Activated CD4-positive, alpha-beta T cell treated with anti-CD3 and anti-CD28 coated beads, Interleukin-2, amount 50 U/mL, for 1 hour (primary cell): Measurements from ENCODE around the gene YDJC.
A peak's percentile ranks its signal among the peaks of the same experiment; 100 is the strongest.
"Not testable (repeated sequence)": the region's sequence is repeated elsewhere in the genome, so short reads cannot be mapped to it uniquely, and the experiment has no call there.

Experiments used
- DNase-seq: peaks from one replicate; pipeline ENCODE4 v3.0.0-alpha.2; 2020

The YDJC gene, protein sequence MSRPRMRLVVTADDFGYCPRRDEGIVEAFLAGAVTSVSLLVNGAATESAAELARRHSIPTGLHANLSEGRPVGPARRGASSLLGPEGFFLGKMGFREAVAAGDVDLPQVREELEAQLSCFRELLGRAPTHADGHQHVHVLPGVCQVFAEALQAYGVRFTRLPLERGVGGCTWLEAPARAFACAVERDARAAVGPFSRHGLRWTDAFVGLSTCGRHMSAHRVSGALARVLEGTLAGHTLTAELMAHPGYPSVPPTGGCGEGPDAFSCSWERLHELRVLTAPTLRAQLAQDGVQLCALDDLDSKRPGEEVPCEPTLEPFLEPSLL

DNA sequence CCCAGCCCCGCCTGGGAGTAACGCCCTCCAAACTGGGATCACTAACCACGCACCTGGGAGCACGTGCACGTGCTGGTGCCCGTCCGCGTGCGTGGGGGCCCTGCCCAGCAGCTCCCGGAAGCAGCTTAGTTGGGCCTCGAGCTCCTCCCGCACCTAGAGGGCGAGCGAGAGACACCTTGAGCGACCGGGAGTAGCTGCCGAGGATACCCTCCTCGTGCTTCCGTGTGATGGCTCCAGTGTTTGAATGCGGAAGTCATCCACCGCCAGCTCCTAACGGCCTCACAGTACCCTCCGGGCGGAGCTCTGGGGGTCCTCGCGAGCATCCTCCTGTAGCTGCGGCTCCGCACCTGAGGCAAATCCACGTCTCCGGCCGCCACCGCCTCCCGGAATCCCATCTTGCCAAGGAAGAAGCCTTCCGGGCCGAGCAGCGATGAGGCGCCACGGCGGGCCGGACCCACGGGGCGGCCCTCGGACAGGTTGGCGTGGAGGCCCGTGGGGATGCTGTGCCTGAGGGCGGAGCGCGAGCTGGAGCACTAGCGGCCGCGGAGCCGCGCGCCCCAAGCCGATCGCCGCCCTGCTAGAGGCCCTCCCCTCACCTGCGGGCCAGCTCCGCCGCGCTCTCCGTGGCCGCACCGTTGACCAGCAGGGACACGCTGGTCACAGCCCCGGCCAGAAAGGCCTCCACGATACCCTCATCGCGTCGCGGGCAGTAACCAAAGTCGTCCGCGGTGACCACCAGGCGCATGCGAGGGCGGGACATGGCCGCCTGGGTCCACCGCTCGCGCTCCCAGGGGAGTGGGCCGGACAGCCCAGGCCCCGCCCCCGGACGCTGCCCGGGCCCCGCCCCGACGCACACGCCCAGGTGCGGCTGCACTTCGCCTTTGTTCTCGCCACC lies at the start of gene YDJC:
YDJC (minus strand) TSS at position 768 of the 895 bp plus-strand sequence; CDS start at position 760, 8 bp downstream.
- DNase-seq, result peak; percentile 96

DNA sequence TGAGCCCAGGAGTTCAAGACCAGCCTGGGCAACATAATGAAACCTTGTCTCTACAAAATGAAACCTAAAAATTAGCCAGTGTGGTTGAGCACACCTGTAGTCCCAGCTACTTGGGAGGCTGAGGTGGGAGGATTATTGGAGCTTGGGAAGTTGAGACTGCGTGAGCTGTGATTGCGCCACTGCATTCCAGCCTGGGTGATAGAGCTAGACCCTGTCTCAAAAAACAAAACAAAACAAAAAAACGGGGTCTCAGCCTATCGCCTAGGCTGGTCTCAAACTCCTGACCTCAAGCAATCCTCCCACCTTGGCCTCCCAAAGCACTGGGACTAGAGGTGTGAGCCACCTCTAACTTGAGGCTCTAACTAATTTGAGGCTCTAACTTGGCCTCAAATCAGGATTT lies 49.6 kb upstream of the YDJC start:
- no peak for DNase-seq

DNA sequence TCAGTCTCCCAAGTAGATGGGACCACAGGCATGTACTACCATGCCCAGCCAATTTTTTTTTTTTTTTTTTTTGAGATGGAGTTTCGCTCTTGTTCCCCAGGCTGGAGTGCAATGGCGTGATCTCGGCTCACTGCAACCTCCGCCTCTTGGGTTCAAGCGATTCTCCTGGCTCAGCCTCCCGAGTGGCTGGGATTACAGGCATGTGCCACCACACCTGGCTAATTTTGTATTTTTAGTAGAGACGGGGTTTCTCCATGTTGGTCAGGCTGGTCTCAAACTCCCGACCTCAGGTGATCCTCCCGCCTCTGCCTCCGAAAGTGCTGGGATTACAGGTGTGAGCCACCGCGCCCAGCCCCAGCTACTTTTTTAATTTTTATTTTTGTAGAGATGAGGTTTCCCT lies 49.0 kb upstream of the YDJC start:
- DNase-seq, result not testable (repeated sequence)

DNA sequence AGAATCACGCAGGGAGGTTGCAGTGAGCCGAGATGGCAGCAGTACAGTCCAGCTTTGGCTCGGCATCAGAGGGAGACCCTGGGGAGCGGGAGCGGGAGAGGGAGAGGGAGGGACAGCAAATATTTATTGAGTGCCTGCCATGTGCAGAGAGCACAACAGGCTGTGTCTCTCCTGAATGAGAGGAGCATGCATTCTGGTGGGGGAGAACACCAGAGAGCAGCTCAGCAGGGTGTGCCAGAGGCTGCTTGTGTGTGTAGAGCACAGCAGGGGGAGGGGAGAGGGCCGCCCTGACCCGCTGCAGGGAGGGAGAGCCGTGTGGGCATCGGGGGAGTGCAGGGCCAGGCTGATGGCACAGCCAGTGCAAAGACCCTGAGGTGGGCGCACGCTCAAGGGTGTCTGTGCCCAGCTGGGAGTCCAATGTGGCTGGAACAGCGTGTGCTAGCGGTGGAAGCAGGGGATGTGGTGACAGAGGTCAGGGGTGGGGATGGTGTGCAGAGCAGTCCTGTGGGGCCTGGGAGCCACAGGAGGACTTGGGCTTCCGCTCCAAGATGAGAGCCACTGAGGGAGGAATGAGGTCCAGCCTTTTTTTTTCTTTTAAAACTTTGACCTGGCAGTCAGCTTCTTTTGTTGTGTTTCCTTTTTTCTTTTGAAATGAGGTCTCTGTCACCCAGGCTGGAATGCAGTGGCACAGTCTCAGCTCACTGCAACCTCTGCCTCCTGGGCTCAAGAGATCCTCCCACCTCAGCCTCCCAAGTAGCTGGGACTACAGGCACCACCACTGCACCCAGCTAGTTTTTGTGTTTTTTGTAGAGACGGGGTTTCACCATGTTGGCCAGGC lies 48.0 kb upstream of the YDJC start:
- no peak for DNase-seq

DNA sequence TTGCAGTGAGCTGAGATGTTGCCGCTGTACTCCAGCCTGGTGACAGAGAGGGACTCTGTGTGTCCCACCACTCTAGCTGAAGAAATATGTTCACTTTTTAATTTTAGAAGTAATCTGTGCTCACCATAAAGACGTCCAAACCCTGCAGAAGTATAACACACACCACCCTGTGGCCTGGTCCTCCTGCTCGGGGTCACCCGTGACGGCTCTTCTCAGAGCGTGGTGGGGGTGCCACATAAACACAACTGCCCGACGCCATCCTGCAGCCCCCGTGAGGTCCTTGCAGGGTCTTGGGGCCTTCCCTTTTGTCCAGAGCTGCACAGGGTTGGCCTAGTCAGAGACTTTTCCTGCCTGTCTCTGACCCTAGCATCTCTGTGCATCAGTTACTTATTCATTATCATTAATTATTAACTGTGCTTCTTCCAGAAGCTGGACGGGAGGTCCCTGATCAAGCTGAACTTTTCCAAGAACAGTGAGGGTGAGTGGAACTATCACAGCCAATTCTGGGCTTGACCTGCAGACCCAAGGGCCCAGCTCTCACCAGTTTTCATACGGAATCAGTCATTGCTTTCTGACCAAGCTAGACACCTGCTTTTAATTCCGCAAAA lies 44.9 kb upstream of the YDJC start:
- DNase-seq, result no peak

GRCh38 chr22:21673534-21674321 lies 43.9 kb upstream of the YDJC start:
- DNase-seq, result no peak

DNA sequence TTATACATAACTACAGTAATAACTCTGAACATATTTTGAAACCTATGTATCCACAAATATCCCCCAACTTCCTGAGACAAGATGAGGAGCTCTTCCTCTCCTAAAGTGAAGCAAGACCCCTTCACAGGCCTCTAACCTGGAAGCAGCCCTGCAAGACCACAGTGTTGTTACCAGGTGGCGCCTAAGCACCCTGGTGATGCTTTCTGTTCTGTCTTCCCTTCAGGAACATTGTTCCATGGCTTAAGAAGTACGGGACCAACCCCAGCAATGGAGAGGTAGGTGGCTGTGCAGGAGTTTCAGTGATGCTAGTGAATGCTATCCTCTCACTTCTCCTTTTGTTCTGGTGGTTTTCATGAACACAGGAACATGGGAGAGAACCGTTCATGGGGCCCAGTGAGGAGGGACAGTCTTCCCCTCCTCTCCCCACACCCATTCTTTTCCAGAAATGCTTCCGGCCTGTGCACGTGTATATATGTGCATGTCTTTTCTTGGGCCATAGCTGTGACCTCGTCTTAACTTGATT lies 42.3 kb upstream of the YDJC start:
- DNase-seq, result no peak

DNA sequence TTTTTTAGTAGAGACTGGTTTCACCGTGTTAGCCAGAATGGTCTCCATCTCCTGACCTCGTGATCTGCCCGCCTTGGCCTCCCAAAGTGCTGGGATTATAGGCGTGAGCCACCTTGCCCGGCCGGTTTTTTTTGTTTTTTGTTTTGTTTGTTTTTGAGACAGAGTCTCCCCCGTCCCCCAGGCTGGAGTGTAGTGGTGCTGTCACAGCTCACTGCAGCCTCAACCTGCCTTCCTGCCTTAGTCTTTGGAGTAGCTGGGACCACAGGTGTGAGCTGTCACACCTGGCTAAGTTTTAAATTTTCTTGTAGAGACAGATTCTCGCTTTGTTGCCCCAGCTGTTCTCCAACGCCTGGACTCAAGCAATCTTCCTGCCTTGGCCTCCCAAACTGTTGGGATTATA lies 39.2 kb upstream of the YDJC start:
- no peak for DNase-seq

GRCh38 chr22:21666786-21667185 lies 37.0 kb upstream of the YDJC start:
- no peak for DNase-seq

DNA sequence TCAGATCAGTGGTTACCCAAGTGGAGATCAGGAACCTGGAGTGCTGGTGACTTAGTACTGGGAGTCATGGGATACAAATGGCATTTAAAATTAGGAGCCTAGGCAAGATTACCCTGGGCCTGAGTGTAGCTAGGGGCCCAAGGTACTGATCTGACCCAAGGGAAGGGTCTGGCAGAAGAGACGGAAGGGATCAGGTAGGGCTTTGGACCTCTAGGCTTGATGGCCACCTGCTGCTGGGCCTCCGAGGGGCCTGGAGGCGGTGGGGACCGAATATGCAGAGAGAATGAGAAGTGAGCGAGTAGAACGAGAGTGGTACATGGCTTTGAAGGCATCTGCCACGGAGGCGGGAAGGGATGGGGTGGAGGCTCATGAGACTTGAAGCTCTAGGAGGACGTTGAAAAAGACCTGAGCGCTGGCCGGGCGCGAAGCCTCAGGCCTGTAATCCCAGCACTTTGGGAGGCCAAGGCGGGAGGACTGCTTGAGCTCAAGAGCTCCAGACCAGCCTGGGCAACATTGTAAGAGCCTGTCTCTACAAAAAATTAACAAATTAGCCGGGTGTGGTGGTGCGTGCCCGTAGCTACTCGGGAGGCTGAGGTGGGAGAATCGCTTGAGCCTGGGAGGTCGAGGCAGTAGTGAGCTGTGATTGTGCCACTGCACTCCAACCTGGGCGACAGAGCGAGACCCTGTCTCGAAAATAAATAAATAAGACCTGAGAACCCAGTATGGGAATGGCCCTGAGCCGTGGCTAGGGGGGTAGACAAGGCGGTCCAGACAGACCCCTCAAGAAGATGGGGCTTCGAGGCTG lies 35.4 kb upstream of the YDJC start:
- no peak for DNase-seq

GRCh38 chr22:21663738-21664137 lies 33.9 kb upstream of the YDJC start:
- no peak for DNase-seq

GRCh38 chr22:21661991-21662390 lies 32.2 kb upstream of the YDJC start:
- DNase-seq, result no peak

GRCh38 chr22:21660904-21661303 lies 31.1 kb upstream of the YDJC start:
- no peak for DNase-seq

DNA sequence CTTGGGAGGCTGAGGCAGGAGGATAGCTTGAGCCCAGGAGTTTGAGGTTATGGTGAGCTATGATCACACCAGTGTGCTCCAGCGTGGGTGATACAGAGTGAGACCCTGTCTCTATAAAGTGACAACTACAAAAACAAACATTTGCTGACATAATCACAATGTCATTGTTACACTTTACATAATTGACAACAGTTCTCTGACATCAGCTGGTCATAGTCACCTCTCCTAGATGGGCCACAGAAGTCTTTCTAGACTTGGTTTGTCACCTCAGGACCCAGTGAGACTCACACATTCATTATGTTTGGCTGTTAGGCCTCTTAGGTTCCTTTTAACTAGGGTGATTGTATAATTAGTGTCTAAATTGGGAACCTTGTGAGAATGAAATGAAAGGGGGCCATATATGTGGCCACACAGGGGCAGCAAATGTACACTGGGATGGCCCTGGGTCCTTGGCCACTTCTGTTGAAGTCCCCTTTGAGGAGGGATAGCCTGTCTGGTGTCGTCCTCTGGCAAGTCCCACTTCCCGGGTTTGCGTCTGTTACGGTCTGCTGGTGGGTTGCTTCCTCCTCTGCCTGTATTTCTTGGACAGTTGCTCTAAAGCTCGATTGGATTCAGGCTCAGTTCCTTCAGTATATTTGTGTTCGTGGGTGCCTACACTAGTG lies 30.2 kb upstream of the YDJC start:
- no peak for DNase-seq

DNA sequence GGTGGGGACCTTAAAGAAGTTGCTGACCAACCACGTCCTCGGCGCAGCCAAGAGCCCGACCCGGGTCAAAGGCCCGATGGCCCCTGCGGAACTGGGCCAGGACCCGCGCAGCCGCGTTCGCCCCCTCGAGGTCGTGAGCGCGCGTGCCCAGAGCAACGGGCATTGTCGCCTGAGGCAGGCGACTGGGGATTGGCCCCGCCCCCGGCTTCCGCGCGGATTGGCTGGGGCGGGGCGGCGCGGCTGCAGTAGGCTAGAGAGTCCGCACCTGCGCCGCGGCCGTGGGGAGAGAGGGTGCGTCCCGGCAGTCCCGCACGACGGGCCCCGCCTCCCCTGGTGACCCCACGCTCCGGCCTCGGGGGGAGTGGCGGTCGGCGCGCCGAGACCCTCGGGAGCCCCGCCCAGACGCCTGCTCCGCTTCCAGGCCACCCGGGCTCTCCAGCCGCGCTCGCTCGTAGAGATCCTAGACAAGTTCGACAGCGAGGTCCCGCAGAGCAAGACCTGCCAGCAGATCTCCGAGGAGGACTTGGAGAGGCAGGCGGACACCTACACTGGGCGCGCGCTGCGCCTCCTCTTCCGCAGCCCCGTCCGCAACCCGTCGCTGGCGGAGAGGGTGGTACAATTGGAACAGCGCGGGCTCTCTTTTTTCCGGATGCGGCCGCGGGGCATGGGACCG lies 27.7 kb upstream of the YDJC start:
- peak; percentile 73 for DNase-seq

DNA sequence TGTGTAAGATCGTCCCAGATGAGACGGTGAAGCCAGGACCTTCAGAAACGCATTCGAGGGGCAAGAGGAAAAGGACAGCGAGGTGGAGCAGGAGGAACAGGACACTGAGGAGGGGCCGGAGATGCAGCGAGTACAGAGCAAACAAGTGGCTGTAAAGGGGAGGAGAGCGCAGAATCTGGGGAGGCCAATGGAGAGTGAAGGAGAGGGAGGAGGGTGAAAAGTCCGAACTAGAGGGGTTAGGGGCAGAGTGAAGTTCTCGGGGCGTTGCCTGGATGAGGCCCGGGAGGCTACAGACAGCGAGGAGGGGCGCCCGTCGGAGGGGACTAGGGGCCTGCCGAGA lies 27.2 kb upstream of the YDJC start:
- DNase-seq, result no peak

- DNase-seq, result no peak
These were observed 23.0 kb upstream of the YDJC start for GRCh38 chr22:21652547-21653545.

DNA sequence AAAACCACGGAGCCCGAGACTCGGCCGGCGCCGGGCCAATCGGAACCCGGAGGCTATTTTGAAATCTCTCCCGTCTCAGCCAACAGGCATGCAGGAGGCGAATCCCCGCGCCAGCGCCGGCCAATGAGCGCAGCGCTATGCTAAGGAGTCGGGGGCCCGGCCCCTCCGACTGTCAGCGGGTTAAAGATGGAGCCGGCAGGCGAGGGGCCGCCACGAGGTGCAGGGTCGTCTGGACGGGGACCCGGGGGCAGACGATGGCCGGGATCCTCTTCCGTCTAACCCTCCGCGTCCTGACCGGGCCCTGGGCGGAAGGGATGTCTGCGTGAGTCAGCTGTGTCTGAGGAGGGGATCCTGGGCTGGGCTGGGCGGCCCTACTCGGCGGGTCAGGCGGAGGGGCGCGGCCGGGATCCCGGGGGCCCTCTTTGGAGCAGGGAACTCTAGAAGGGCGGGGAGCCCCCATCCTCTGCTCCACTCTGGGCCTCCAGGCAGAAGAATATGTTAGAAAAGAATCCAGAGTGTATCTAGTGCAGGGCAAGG lies 22.3 kb upstream of the YDJC start:
- peak; percentile 74 for DNase-seq
